Measurements from ENCODE around the gene SPRR5.

SPRR5 gene

DNA sequence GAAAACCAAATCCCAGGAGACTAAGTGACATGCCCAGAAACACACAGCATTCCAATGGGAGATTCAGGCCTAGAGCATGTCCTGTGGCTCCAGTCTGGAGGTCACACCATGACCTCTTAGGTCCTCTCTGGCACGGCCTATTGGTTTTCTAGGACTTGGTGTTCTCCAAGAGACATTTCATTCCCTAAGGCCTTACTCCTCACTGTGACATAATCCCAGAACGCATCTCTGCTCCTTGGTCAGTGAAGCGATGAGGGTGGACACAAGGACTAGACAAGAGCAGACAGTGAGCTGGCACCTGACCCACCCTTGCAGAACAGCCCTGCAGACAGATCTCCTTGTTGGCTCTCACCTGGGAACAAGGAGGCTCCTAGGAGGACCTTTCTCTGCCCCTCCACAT lies 37.8 kb upstream of the SPRR5 start:
- DNase-seq (ENCODE audit: insufficient read length, low spot score), result no peak
- FAIRE-seq, result no peak
- TF ChIP-seq POLR2A (IDR thresholded peaks at IDR 0.05; ENCODE audit: low read depth, low read length), result no peak
- no peak for TF ChIP-seq SPI1 (IDR thresholded peaks at IDR 0.05; ENCODE audit: low read depth, low read length)
- TF ChIP-seq PAX5 (IDR thresholded peaks at IDR 0.05; ENCODE audit: insufficient read depth, low read length, severe bottlenecking), result no peak
- no peak for TF ChIP-seq TAF1 (IDR thresholded peaks at IDR 0.05; ENCODE audit: low read depth, low read length)
- TF ChIP-seq POU2F2 (IDR thresholded peaks at IDR 0.05; ENCODE audit: low read depth, low read length), result no peak
- TF ChIP-seq POLR2AphosphoS5 (IDR thresholded peaks at IDR 0.05; ENCODE audit: low read depth, low read length), result no peak

DNA sequence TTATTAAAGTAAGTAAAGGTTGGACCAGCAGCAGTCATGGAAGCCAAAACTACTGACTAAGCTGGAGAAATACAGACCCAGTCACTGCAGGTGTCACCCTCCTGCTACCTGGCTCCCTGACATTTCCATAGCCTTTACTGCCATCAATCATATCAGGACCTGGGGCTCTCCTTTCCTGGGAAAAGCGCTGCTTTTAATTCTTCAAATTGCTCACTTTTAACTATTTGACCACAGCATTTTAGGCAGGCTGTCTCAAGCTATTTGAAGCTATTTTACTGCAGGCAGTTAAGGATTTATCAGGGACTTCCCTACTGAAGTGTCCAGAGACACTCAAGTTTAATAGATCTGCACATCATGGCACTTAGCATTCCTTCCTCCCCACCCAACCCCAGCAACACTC lies 34.5 kb upstream of the SPRR5 start:
- no peak for FAIRE-seq

DNA sequence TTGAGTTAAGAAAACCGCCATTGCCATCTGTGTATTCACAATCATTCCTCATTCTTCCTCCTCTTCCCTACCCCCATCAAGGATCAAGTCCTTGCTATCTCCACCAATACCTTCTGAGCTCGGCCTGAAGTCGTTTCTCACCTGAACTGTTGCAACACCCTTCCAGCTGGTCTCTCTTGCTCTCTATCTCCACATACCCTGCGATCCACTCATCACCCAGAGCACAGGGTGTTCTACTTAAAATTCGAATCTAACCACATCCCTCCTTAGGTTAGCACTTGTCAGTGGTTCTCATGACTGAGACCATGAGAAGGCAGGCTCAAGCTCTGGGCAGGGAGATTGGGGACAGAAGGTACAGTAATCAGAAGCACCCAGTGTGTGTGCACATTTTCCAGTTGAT lies 34.1 kb upstream of the SPRR5 start:
- TF ChIP-seq SPI1 (IDR thresholded peaks at IDR 0.05; ENCODE audit: low read depth, low read length), result no peak
- TF ChIP-seq POU2F2 (IDR thresholded peaks at IDR 0.05; ENCODE audit: low read depth, low read length), result no peak
- TF ChIP-seq PAX5 (IDR thresholded peaks at IDR 0.05; ENCODE audit: insufficient read depth, low read length, severe bottlenecking), result no peak
- TF ChIP-seq POLR2A (IDR thresholded peaks at IDR 0.05; ENCODE audit: low read depth, low read length), result no peak
- no peak for TF ChIP-seq POLR2AphosphoS5 (IDR thresholded peaks at IDR 0.05; ENCODE audit: low read depth, low read length)
- TF ChIP-seq TAF1 (IDR thresholded peaks at IDR 0.05; ENCODE audit: low read depth, low read length), result no peak
- DNase-seq (ENCODE audit: insufficient read length, low spot score), result no peak
- no peak for FAIRE-seq

More for the DNA sequence above, 34.5 kb upstream of the SPRR5 start:
- TF ChIP-seq PAX5 (IDR thresholded peaks at IDR 0.05; ENCODE audit: insufficient read depth, low read length, severe bottlenecking), result no peak
- no peak for TF ChIP-seq POLR2A (IDR thresholded peaks at IDR 0.05; ENCODE audit: low read depth, low read length)
- no peak for TF ChIP-seq TAF1 (IDR thresholded peaks at IDR 0.05; ENCODE audit: low read depth, low read length)
- TF ChIP-seq POU2F2 (IDR thresholded peaks at IDR 0.05; ENCODE audit: low read depth, low read length), result no peak
- no peak for TF ChIP-seq SPI1 (IDR thresholded peaks at IDR 0.05; ENCODE audit: low read depth, low read length)
- TF ChIP-seq POLR2AphosphoS5 (IDR thresholded peaks at IDR 0.05; ENCODE audit: low read depth, low read length), result no peak
- DNase-seq (ENCODE audit: insufficient read length, low spot score), result no peak

DNA sequence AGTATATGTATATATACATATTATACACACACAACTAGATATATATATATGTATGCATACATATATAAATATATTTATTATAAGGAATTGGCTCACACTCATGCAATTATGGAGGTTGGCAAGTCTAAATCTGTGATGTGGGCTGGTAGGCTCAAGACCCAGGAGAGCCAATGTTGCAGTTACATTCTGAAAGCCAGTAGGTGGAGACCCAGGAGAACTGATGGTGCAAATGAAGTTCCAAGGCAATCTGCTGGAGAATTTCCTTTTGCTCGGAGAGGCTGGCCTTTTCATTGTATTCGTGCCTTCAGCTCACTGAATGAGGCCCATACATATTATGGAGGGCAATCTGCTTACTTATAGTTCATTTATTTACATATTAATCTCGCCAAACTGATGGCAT lies 29.2 kb upstream of the SPRR5 start:
- FAIRE-seq, result no peak
- no peak for DNase-seq (ENCODE audit: insufficient read length, low spot score)
- TF ChIP-seq TAF1 (IDR thresholded peaks at IDR 0.05; ENCODE audit: low read depth, low read length) (no peak), POLR2AphosphoS5 (IDR thresholded peaks at IDR 0.05; ENCODE audit: low read depth, low read length) (no peak), PAX5 (IDR thresholded peaks at IDR 0.05; ENCODE audit: insufficient read depth, low read length, severe bottlenecking) (no peak), SPI1 (IDR thresholded peaks at IDR 0.05; ENCODE audit: low read depth, low read length) (no peak), POU2F2 (IDR thresholded peaks at IDR 0.05; ENCODE audit: low read depth, low read length) (no peak), POLR2A (IDR thresholded peaks at IDR 0.05; ENCODE audit: low read depth, low read length) (no peak)

DNA sequence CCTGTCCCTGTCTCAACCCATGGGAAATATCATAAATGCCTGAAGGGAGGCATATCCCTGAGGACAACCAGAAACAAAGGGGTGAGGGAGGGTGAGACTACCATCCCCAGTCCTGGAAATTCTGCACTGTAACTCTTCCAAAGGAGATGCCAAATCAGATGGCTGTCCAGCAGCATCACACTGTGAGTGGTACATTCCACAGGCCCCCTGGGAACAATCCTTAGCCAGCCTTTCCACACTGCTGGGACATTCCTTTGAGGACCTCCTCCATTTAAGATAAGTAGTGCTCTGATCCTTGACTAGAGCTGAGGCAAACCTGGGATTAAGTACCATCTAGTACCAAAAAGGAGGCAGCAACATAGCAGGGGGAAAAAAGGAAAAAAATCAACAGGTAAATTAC lies 27.9 kb upstream of the SPRR5 start:
- DNase-seq (ENCODE audit: insufficient read length, low spot score) (no peak), FAIRE-seq (no peak)
- no peak for TF ChIP-seq TAF1 (IDR thresholded peaks at IDR 0.05; ENCODE audit: low read depth, low read length)
- TF ChIP-seq PAX5 (IDR thresholded peaks at IDR 0.05; ENCODE audit: insufficient read depth, low read length, severe bottlenecking), result no peak
- TF ChIP-seq POU2F2 (IDR thresholded peaks at IDR 0.05; ENCODE audit: low read depth, low read length), result no peak
- TF ChIP-seq SPI1 (IDR thresholded peaks at IDR 0.05; ENCODE audit: low read depth, low read length), result no peak
- no peak for TF ChIP-seq POLR2AphosphoS5 (IDR thresholded peaks at IDR 0.05; ENCODE audit: low read depth, low read length)
- TF ChIP-seq POLR2A (IDR thresholded peaks at IDR 0.05; ENCODE audit: low read depth, low read length), result no peak

DNA sequence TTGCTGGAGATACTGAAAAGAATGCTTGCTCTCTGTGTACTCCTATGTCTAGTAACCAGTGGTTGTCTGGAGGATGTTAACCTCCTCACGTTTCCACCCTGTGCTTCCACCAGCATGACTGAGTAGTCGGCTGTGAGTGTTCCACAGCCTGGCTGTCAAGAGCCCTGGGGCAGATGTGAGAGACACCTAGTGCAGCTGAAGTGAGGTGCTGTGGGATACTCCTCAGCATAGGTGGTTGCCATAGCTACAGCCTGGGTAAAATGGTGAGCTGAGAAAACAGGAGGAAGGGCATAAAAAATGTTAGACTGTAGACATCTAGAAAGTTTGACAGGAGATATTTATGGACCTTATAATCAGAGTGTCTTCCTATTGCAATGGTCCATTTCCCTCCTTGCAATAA lies 22.8 kb upstream of the SPRR5 start:
- TF ChIP-seq POLR2A (IDR thresholded peaks at IDR 0.05; ENCODE audit: low read depth, low read length), result no peak
- TF ChIP-seq TAF1 (IDR thresholded peaks at IDR 0.05; ENCODE audit: low read depth, low read length), result no peak
- TF ChIP-seq POU2F2 (IDR thresholded peaks at IDR 0.05; ENCODE audit: low read depth, low read length), result no peak
- TF ChIP-seq SPI1 (IDR thresholded peaks at IDR 0.05; ENCODE audit: low read depth, low read length), result no peak
- no peak for TF ChIP-seq PAX5 (IDR thresholded peaks at IDR 0.05; ENCODE audit: insufficient read depth, low read length, severe bottlenecking)
- no peak for TF ChIP-seq POLR2AphosphoS5 (IDR thresholded peaks at IDR 0.05; ENCODE audit: low read depth, low read length)

DNA sequence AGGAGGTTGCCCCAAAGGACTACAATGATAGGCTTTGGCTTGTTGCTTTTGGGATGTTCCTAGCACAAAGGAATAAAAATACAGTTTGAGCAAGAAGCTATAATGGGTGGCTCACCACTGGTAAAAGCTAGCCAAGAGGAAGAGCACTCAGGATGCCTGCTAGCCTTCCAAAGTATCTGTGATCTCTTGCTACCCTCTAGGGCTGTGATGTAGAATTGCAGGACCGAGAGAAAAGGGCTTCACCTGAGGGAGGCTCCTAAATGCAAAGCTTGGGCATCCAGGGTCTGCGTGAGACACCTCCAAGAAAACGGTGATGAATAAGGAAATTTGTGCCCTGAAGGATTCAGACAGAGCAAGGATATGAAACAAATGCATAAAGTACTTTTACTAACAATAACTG lies 20.9 kb upstream of the SPRR5 start:
- no peak for DNase-seq (ENCODE audit: insufficient read length, low spot score)
- FAIRE-seq, result no peak
- no peak for TF ChIP-seq SPI1 (IDR thresholded peaks at IDR 0.05; ENCODE audit: low read depth, low read length)
- no peak for TF ChIP-seq POLR2A (IDR thresholded peaks at IDR 0.05; ENCODE audit: low read depth, low read length)
- TF ChIP-seq PAX5 (IDR thresholded peaks at IDR 0.05; ENCODE audit: insufficient read depth, low read length, severe bottlenecking), result no peak
- no peak for TF ChIP-seq POLR2AphosphoS5 (IDR thresholded peaks at IDR 0.05; ENCODE audit: low read depth, low read length)
- TF ChIP-seq TAF1 (IDR thresholded peaks at IDR 0.05; ENCODE audit: low read depth, low read length), result no peak
- TF ChIP-seq POU2F2 (IDR thresholded peaks at IDR 0.05; ENCODE audit: low read depth, low read length), result no peak

More for the DNA sequence above, 22.8 kb upstream of the SPRR5 start:
- FAIRE-seq (no peak), DNase-seq (ENCODE audit: insufficient read length, low spot score) (no peak)

DNA sequence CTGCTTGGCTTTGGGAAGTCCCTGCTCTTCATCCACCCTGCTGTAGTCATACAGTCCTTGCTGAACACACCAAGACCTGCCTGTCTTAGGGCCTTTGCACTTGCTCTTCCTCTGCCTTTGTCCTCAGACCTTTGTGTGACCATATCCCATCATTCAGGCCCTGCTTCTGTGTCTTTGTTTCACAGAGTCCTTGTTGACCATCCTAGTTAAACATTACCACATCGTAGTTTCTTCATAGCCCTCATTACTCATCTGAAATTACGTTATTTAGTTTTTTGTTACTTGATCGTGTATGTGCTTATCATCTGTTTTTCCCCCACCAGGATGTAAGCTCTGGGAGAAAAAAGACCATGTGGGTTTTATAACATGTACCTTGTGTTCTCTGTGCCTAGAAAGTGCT lies 18.3 kb upstream of the SPRR5 start:
- DNase-seq (ENCODE audit: insufficient read length, low spot score), result no peak
- TF ChIP-seq TAF1 (IDR thresholded peaks at IDR 0.05; ENCODE audit: low read depth, low read length) (no peak), POU2F2 (IDR thresholded peaks at IDR 0.05; ENCODE audit: low read depth, low read length) (no peak), PAX5 (IDR thresholded peaks at IDR 0.05; ENCODE audit: insufficient read depth, low read length, severe bottlenecking) (no peak), POLR2AphosphoS5 (IDR thresholded peaks at IDR 0.05; ENCODE audit: low read depth, low read length) (no peak), SPI1 (IDR thresholded peaks at IDR 0.05; ENCODE audit: low read depth, low read length) (no peak), POLR2A (IDR thresholded peaks at IDR 0.05; ENCODE audit: low read depth, low read length) (no peak)
- no peak for FAIRE-seq

DNA sequence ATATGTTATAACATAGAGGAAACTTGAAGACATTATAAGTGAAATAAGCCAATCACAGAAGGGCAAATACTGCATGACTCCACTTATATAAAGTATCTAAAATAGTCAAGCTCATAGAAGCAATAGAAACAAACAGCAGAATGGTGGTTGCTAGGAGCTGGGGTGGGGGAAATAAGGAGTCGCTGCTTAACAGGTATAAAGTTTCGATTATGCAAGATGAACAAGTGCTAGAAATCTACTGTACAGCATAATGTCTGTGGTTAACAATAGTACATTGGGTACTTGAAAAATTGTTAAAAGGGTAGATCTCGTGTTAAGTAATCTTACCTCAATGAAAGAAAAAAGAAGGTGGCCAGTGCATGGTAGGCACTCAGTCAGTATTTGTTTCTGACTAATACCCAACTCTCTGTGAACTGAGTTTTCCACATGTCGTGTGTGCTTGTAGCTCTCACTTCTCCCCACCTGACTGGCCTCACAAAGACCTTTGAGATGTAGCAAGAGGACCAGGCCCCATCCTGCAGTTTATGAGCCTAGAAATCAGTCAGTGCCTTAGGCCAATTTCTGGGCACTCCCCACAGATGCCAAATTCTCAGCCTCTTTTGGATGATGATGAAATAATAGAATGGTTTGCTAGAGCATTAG lies 14.7 kb upstream of the SPRR5 start:
- no peak for DNase-seq (ENCODE audit: insufficient read length, low spot score)
- no peak for FAIRE-seq
- TF ChIP-seq POLR2A (IDR thresholded peaks at IDR 0.05; ENCODE audit: low read depth, low read length), result no peak
- no peak for TF ChIP-seq SPI1 (IDR thresholded peaks at IDR 0.05; ENCODE audit: low read depth, low read length)
- TF ChIP-seq POLR2AphosphoS5 (IDR thresholded peaks at IDR 0.05; ENCODE audit: low read depth, low read length), result no peak
- no peak for TF ChIP-seq TAF1 (IDR thresholded peaks at IDR 0.05; ENCODE audit: low read depth, low read length)
- no peak for TF ChIP-seq PAX5 (IDR thresholded peaks at IDR 0.05; ENCODE audit: insufficient read depth, low read length, severe bottlenecking)
- TF ChIP-seq POU2F2 (IDR thresholded peaks at IDR 0.05; ENCODE audit: low read depth, low read length), result no peak
